Measurements from ENCODE around the gene CEP72.
A peak's percentile ranks its signal among the peaks of the same experiment; 100 is the strongest.

The CEP72 gene

GRCh38 chr5:611731-612486 is at the start of gene CEP72:
CEP72 (plus strand) TSS chr5:612340; CDS start chr5:612362, 22 bp downstream.
- peak; percentile 93 to 96 for DNase-seq
- TF ChIP-seq GATA1 (IDR thresholded peaks at IDR 0.05; ENCODE audit: low read depth, low read length) (no peak), POLR2A (IDR thresholded peaks at IDR 0.05; ENCODE audit: low read length) (no peak)

- TF ChIP-seq POLR2A (IDR thresholded peaks at IDR 0.05; ENCODE audit: low read length): no peak
- no peak for TF ChIP-seq GATA1 (IDR thresholded peaks at IDR 0.05; ENCODE audit: low read depth, low read length)
These were observed 46.2 kb upstream of the CEP72 start for GRCh38 chr5:565782-566440.

GRCh38 chr5:566636-567309 is 45.4 kb upstream of the CEP72 start:
- TF ChIP-seq POLR2A (IDR thresholded peaks at IDR 0.05; ENCODE audit: low read length): no peak
- no peak for TF ChIP-seq GATA1 (IDR thresholded peaks at IDR 0.05; ENCODE audit: low read depth, low read length)
- DNase-seq: no peak

More at GRCh38 chr5:565782-566440, 46.2 kb upstream of the CEP72 start:
- DNase-seq: no peak

GRCh38 chr5:567664-568060 is 44.5 kb upstream of the CEP72 start:
- no peak for DNase-seq
- no peak for TF ChIP-seq GATA1 (IDR thresholded peaks at IDR 0.05; ENCODE audit: low read depth, low read length)

GRCh38 chr5:568061-568781 is 43.9 kb upstream of the CEP72 start:
- TF ChIP-seq POLR2A (IDR thresholded peaks at IDR 0.05; ENCODE audit: low read length): no peak
- TF ChIP-seq GATA1 (IDR thresholded peaks at IDR 0.05; ENCODE audit: low read depth, low read length): no peak
- DNase-seq: no peak

- TF ChIP-seq GATA1 (IDR thresholded peaks at IDR 0.05; ENCODE audit: low read depth, low read length) (no peak), POLR2A (IDR thresholded peaks at IDR 0.05; ENCODE audit: low read length) (no peak)
- DNase-seq: no peak
These were observed 43.3 kb upstream of the CEP72 start for GRCh38 chr5:568809-569208.

- TF ChIP-seq POLR2A (IDR thresholded peaks at IDR 0.05; ENCODE audit: low read length) (no peak), GATA1 (IDR thresholded peaks at IDR 0.05; ENCODE audit: low read depth, low read length) (no peak)
- no peak for DNase-seq
These were observed 42.7 kb upstream of the CEP72 start for GRCh38 chr5:569358-569867.

GRCh38 chr5:569868-570361 is 42.2 kb upstream of the CEP72 start:
- TF ChIP-seq POLR2A (IDR thresholded peaks at IDR 0.05; ENCODE audit: low read length) (no peak), GATA1 (IDR thresholded peaks at IDR 0.05; ENCODE audit: low read depth, low read length) (no peak)
- no peak for DNase-seq

- no peak for DNase-seq
- no peak for TF ChIP-seq POLR2A (IDR thresholded peaks at IDR 0.05; ENCODE audit: low read length)
- TF ChIP-seq GATA1 (IDR thresholded peaks at IDR 0.05; ENCODE audit: low read depth, low read length): no peak
These were observed 41.7 kb upstream of the CEP72 start for GRCh38 chr5:570446-570845.

- DNase-seq: no peak
- no peak for TF ChIP-seq POLR2A (IDR thresholded peaks at IDR 0.05; ENCODE audit: low read length)
- no peak for TF ChIP-seq GATA1 (IDR thresholded peaks at IDR 0.05; ENCODE audit: low read depth, low read length)
These were observed 41.3 kb upstream of the CEP72 start for GRCh38 chr5:570886-571285.

GRCh38 chr5:571791-572190 is 40.3 kb upstream of the CEP72 start:
- no peak for TF ChIP-seq POLR2A (IDR thresholded peaks at IDR 0.05; ENCODE audit: low read length)
- no peak for TF ChIP-seq GATA1 (IDR thresholded peaks at IDR 0.05; ENCODE audit: low read depth, low read length)
- no peak for DNase-seq

- DNase-seq: no peak
- TF ChIP-seq POLR2A (IDR thresholded peaks at IDR 0.05; ENCODE audit: low read length): no peak
- TF ChIP-seq GATA1 (IDR thresholded peaks at IDR 0.05; ENCODE audit: low read depth, low read length): no peak
These were observed 39.6 kb upstream of the CEP72 start for GRCh38 chr5:572398-573019.

GRCh38 chr5:573206-573605 is 38.9 kb upstream of the CEP72 start:
- TF ChIP-seq GATA1 (IDR thresholded peaks at IDR 0.05; ENCODE audit: low read depth, low read length): no peak
- no peak for TF ChIP-seq POLR2A (IDR thresholded peaks at IDR 0.05; ENCODE audit: low read length)
- DNase-seq: no peak
